ENCODE data around the gene C19orf38.

C19orf38 gene

GRCh38 chr19:10826846-10827245, 21.4 kb upstream of the C19orf38 start:
- no peaks in the 10 kb centered on the region for H3K9me3 ChIP-seq
- no peak for DNase-seq
- no peak for TF ChIP-seq CTCF (IDR thresholded peaks at IDR 0.05; ENCODE audit: low read depth, low read length)
- H3K4me3 ChIP-seq (ENCODE audit: low read depth, low read length) = no peak overlapping the region
- no peaks in the 10 kb centered on the region for H3K27me3 ChIP-seq
- peaks cover 48% of the 10 kb centered on the region for H3K36me3 ChIP-seq
- peaks cover 8% of the 10 kb centered on the region for H3K4me1 ChIP-seq

DNA sequence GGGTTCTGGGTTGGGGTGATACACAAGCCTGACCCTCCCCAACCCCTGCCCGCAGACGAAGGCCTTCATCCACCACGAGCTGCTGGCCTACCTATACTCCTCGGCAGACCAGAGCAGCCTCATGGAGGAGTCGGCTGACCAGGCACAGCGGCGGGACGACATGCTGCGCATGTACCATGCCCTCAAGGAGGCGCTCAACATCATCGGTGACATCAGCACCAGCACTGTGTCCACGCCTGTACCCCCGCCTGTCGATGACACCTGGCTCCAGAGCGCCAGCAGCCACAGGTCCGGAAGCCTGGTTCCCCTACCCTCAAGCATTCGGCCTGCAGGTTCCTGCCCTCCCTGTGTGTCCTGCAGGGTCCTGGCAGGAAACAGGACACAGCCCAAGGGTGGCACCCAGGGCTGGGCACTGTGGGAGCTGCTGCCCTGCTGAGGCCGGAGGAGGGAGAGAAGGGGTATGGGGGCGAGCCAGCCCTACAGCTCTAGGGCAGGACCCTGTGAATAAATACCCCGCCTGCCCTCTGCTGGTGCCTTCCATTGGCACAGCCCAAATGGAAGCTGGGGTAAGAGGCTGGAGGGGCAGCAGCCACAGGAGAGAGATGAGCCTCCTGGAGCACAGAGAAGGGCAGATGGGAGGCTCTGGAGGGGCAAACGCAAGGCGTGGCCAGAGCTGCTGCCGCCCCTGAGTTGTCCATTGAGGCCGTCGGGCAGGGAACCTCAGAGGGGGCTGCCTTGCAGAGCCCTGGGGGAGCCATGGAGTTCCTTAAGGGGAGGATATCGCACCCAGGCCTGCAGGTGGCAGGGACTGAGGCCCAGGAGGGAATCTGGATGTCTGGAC, 19.0 kb upstream of the C19orf38 start:
- TF ChIP-seq CTCF (IDR thresholded peaks at IDR 0.05; ENCODE audit: low read depth, low read length) = no peak; the same call in 1 of the 2 replicates
- peaks cover 8% of the 10 kb centered on the region for H3K4me1 ChIP-seq
- H3K9me3 ChIP-seq = no peaks in the 10 kb centered on the region
- peaks cover 56% of the 10 kb centered on the region for H3K36me3 ChIP-seq
- DNase-seq = no peak
- no peaks in the 10 kb centered on the region for H3K27me3 ChIP-seq
- no peak overlapping the region for H3K4me3 ChIP-seq (ENCODE audit: low read depth, low read length)

- Histone ChIP-seq H3K4me3 (ENCODE audit: low read depth, low read length) (no peak overlapping the region), H3K27me3 (no peaks in the 10 kb centered on the region), H3K4me1 (peaks cover 8% of the 10 kb centered on the region), H3K9me3 (no peaks in the 10 kb centered on the region), H3K36me3 (peaks cover 56% of the 10 kb centered on the region)
- no peak for DNase-seq
- no peak for TF ChIP-seq CTCF (IDR thresholded peaks at IDR 0.05; ENCODE audit: low read depth, low read length)
These were observed 18.2 kb upstream of the C19orf38 start for GRCh38 chr19:10829967-10830366.

GRCh38 chr19:10830370-10830769, 17.8 kb upstream of the C19orf38 start:
- H3K9me3 ChIP-seq = no peaks in the 10 kb centered on the region
- no peak for TF ChIP-seq CTCF (IDR thresholded peaks at IDR 0.05; ENCODE audit: low read depth, low read length)
- H3K27me3 ChIP-seq = no peaks in the 10 kb centered on the region
- peaks cover 11% of the 10 kb centered on the region for H3K4me1 ChIP-seq
- H3K36me3 ChIP-seq = peaks cover 56% of the 10 kb centered on the region
- no peak overlapping the region for H3K4me3 ChIP-seq (ENCODE audit: low read depth, low read length)
- DNase-seq = no peak

DNA sequence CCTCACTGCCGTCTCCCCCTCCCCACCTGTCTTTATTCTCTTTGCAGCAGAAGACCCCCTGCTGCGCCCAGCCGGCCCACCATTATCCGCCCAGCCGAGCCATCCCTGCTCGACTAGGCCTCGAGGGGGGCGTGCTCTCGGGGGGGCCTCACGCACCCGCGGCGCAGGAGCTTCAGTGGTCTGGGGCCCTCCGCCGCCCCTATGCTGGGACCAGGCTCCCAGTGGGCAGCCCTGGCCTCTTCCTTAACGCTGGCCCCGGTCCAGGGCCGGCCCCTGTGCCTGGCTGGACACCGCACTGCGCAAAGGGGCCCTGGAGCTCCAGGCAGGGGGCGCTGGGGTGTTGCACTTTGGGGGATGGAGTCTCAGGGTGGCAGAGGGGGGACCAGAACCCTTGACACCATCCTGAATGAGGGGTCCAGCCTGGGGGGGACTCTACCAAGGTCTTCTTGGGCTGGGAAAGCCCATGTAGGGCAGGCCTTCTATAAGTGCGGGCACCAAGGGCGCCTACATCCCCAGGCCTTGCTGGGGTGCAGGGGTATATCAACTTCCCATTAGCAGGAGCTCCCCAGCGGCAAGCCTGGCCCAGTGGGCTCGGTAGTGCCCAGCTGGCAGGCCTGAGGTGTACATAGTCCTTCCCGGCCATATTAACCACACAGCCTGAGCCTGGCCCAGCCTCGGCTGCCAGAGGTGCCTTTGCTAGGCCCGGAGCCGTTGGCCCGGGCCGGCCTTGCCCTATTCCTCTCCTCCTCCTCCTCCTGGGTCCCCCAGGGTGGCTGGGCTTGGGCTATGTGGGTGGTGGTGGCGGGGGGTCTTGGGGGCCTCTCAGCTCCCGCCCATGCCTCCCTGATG, 17.1 kb upstream of the C19orf38 start:
- no peak for TF ChIP-seq CTCF (IDR thresholded peaks at IDR 0.05; ENCODE audit: low read depth, low read length)
- H3K27me3 ChIP-seq = no peaks in the 10 kb centered on the region
- peaks cover 8% of the 10 kb centered on the region for H3K4me1 ChIP-seq
- H3K36me3 ChIP-seq = peaks cover 50% of the 10 kb centered on the region
- DNase-seq = no peak
- H3K4me3 ChIP-seq (ENCODE audit: low read depth, low read length) = no peak overlapping the region
- no peaks in the 10 kb centered on the region for H3K9me3 ChIP-seq
